DLD1 (cell line): ENCODE results near the gene TRIM29.

Experiments used
- in situ Hi-C: cut with HindIII; loops from 2 replicates; pipeline ENCODE4 v1.10.0; 2017; ENCODE audit warnings: low sequenced_read_pairs

The TRIM29 gene

GRCh38 chr11:120066738-120067437 lies 71.0 kb downstream of the TRIM29 start:
- in situ Hi-C loops = no loop called here

- in situ Hi-C loops = no loop called here
These were observed 72.0 kb downstream of the TRIM29 start for GRCh38 chr11:120065876-120066275.

GRCh38 chr11:120065176-120065575 lies 72.7 kb downstream of the TRIM29 start:
- in situ Hi-C loops = no loop called here

GRCh38 chr11:120064341-120064740 lies 73.6 kb downstream of the TRIM29 start:
- in situ Hi-C loops = no loop called here

- in situ Hi-C loops = no loop called here
These were observed 74.1 kb downstream of the TRIM29 start for GRCh38 chr11:120063686-120064340.

GRCh38 chr11:120062561-120062930 lies 75.4 kb downstream of the TRIM29 start:
- in situ Hi-C loops = no loop called here

- in situ Hi-C loops = no loop called here
These were observed 76.0 kb downstream of the TRIM29 start for GRCh38 chr11:120061761-120062560.
